Adrenal gland (tissue), 5 donors: ENCODE results near the gene DNAH9.

Experiments
- CTCF ChIP-seq, 6 experiments: fragments of 450-650 bp in 4 of 6; fragments of 200-600 bp in 2 of 6; sonication (generic) in 1 of 6; IDR thresholded peaks; 1 replicate in 5 of 6; 2 replicates in 1 of 6; pipeline versions ENCODE4 v1.5.1 to v1.8.0; 2016 to 2021; ENCODE audit warnings: antibody characterized with exemption in 6 of 6, mild to moderate bottlenecking in 2 of 6, moderate library complexity in 1 of 6
- POLR2A ChIP-seq, 2 donors: fragments of 450-650 bp; IDR thresholded peaks; one replicate each; pipeline ENCODE4 v1.6.1; 2017; ENCODE audit warnings: antibody characterized with exemption in 2 of 2, mild to moderate bottlenecking in 2 of 2, moderate library complexity in 1 of 2
- donor health status: DM: no; HTN: no; CAD: no.

DNA sequence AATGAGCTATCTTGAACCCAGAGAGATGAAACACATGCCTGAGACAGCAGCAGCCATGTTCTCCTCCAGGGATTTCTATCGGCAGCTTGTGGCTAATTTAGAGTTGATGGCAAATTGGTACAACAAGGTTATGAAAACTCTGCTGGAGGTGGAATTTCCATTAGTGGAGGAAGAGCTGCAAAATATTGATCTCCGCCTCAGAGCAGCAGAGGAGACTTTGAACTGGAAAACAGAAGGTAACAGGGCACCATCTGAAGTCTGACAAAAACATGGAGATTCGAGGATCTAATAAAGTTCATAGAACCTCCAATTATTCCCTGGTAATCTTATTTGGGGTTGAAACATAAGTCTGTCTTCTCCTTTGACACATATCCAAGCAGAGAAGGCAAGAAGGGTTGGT is 52.8 kb downstream of the DNAH9 start:
- TF ChIP-seq CTCF (IDR thresholded peaks at IDR 0.05) = no peak
- no peak for TF ChIP-seq POLR2A (IDR thresholded peaks at IDR 0.05)
